Measurements from ENCODE around the gene KIF5A.

- no peak for TF ChIP-seq CTCF (IDR thresholded peaks at IDR 0.05)
- TF ChIP-seq POLR2A (IDR thresholded peaks at IDR 0.05), result no peak
Observed at GRCh38 chr12:57620936-57621496, 71.2 kb downstream of the KIF5A start.
